ENCODE measurements around the gene GEN1. TPM values are rescaled to one million over a fixed set of nuclear protein-coding genes. Genes with fewer than 3 reads are reported as not detected.

The GEN1 gene
- total RNA-seq, 1 experiment from 2014 or later, result 8.3 TPM

Other genes with a start within 250 kb of the GEN1 start
- gene RAD51AP2, start 235.7 kb upstream of the GEN1 start, total RNA-seq (2014; rRNA removed; shearing (Covaris generic); ENCODE audit: low replicate concordance), result not detected in 2 replicates
- gene VSNL1, start 213.4 kb upstream of the GEN1 start, total RNA-seq (2014; rRNA removed; shearing (Covaris generic); ENCODE audit: low replicate concordance), result 0.66 and 30.3 TPM in 2 replicates
- 11.4 and 24.6 TPM in 2 replicates for gene SMC6, start 328 bp upstream of the GEN1 start, total RNA-seq (2014; rRNA removed; shearing (Covaris generic); ENCODE audit: low replicate concordance)
- gene MSGN1, start 62.3 kb downstream of the GEN1 start, total RNA-seq (2014; rRNA removed; shearing (Covaris generic); ENCODE audit: low replicate concordance), result not detected in 2 replicates
- gene KCNS3, start 124.5 kb downstream of the GEN1 start, total RNA-seq (2014; rRNA removed; shearing (Covaris generic); ENCODE audit: low replicate concordance), result 5.2 and 10.7 TPM in 2 replicates